IPS DF 4.7 (cell line): ENCODE results near the gene SGSM1.

Source experiments
- DNase-seq: peaks from one replicate; pipeline ENCODE4 v3.0.0-alpha.2; 2013; ENCODE audit warnings: low spot score; ENCODE audit errors: extremely low read depth

The SGSM1 gene

GRCh38 chr22:24803064-24803542 is 2.9 kb upstream of the SGSM1 start:
- peak; percentile 71 for DNase-seq

GRCh38 chr22:24806663-24807001 is 621 bp downstream of the SGSM1 start:
- DNase-seq, result no peak

GRCh38 chr22:24807284-24807950 is 1.4 kb downstream of the SGSM1 start:
- no peak for DNase-seq

- DNase-seq, result no peak
These were observed 3.3 kb downstream of the SGSM1 start for GRCh38 chr22:24809331-24809730.

GRCh38 chr22:24810043-24810749 is 4.2 kb downstream of the SGSM1 start:
- DNase-seq, result no peak

GRCh38 chr22:24812950-24813775 is 7.2 kb downstream of the SGSM1 start:
- DNase-seq, result no peak

- DNase-seq, result no peak
These were observed 8.1 kb downstream of the SGSM1 start for GRCh38 chr22:24813861-24814770.

GRCh38 chr22:24816806-24817205 is 10.8 kb downstream of the SGSM1 start:
- DNase-seq, result no peak

GRCh38 chr22:24819487-24819886 is 13.5 kb downstream of the SGSM1 start:
- DNase-seq, result no peak

- no peak for DNase-seq
These were observed 14.0 kb downstream of the SGSM1 start for GRCh38 chr22:24819911-24820461.

GRCh38 chr22:24822471-24822870 is 16.5 kb downstream of the SGSM1 start:
- DNase-seq, result no peak

GRCh38 chr22:24823787-24824186 is 17.8 kb downstream of the SGSM1 start:
- DNase-seq, result no peak

GRCh38 chr22:24824250-24824649 is 18.2 kb downstream of the SGSM1 start:
- no peak for DNase-seq

- DNase-seq, result no peak
These were observed 18.9 kb downstream of the SGSM1 start for GRCh38 chr22:24824915-24825314.

- no peak for DNase-seq
These were observed 20.8 kb downstream of the SGSM1 start for GRCh38 chr22:24826710-24827285.

- DNase-seq, result no peak
These were observed 21.3 kb downstream of the SGSM1 start for GRCh38 chr22:24827296-24827695.

- no peak for DNase-seq
These were observed 24.4 kb downstream of the SGSM1 start for GRCh38 chr22:24830205-24830979.

- no peak for DNase-seq
These were observed 25.7 kb downstream of the SGSM1 start for GRCh38 chr22:24831687-24832086.

- DNase-seq, result no peak
These were observed 28.0 kb downstream of the SGSM1 start for GRCh38 chr22:24833881-24834495.
